Activated CD4-positive, CD25-positive, alpha-beta regulatory T cell treated with anti-CD3 and anti-CD28 coated beads, Interleukin-2, amount 50 U/mL, for 16 hours (primary cell): ENCODE results near the gene ACOXL.

Experiments
- DNase-seq: peaks from one replicate; pipeline ENCODE4 v3.0.0-alpha.2; 2020; ENCODE audit warnings: low read depth, low spot score

The ACOXL gene

DNA sequence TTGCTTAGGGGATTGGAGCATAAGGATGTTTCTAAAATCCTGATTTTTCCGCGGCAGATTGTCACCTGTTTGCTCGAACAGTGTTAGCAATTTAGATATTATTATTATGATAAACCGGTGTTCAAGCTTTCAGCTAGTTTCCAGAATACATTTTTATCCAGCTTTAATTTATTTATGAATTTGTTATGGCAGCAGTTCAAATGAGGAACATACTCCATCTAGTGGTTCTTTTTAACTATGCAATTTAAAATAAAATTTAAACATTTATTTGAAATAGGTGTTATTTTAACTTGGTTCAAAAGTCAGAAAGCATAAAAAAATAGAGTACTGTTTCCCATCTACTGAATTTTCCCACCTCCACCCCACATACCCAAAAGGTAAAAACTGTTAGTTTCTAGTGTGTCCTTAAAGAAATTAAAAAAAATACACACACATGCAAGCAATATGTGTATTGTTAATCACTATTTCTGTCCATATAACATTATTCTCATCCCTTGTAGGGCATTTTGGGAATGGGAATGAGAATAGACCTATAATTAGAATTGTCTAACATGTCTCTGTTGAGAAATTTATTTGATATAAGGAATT, 23.2 kb downstream of the ACOXL start:
- no peak for DNase-seq

GRCh38 chr2:110759411-110759810, 27.0 kb downstream of the ACOXL start:
- no peak for DNase-seq

- DNase-seq, result no peak
These were observed 32.6 kb downstream of the ACOXL start for GRCh38 chr2:110764931-110765330.

- no peak for DNase-seq
These were observed 33.9 kb downstream of the ACOXL start for GRCh38 chr2:110766291-110766690.

DNA sequence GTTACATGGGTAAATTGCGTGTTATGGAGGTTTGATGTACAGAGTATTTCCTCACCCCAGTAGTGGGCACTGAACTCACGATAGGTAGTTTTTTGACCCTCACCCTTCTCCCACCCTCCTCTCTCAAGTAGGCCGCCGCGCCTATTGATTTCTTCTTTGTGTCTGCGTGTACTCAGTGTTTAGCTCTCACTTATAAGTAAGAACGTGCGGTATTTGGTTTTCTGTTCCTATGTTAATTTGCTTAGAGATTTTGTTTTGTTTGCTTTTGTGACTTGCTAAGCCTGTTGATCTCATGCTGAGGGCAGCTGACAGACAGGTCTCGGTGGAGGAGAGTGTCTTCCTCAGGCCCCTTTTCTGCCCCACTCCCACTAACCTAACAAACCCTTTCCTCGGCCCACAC, 36.2 kb downstream of the ACOXL start:
- DNase-seq, result no peak

- DNase-seq, result no peak
These were observed 38.1 kb downstream of the ACOXL start for GRCh38 chr2:110770404-110770958.

DNA sequence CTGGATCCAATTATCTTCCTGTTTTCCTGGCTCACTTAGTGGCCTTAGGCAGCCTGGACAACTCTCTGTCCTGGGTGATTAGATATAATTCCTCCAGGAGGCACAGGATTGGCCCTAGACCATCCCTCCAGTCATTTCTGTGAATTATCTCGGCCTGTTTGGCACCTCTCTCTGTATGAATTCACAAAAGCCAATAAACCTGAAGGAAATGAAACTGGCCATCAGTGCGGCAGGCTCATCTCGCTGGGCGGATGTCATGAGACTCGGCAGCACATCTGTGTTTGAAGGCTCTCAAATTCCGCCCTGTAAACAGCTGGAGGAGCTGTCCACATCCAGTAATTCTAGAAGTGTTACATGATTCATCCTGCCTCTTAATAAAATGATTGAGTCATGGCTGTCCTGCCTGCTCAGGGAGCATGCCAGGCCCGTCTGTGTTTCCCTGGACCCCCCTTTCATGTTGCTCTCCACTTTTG, 38.6 kb downstream of the ACOXL start:
- DNase-seq, result no peak

GRCh38 chr2:110771547-110772382, 39.4 kb downstream of the ACOXL start:
- DNase-seq, result no peak

GRCh38 chr2:110772383-110772755, 40.0 kb downstream of the ACOXL start:
- no peak for DNase-seq

DNA sequence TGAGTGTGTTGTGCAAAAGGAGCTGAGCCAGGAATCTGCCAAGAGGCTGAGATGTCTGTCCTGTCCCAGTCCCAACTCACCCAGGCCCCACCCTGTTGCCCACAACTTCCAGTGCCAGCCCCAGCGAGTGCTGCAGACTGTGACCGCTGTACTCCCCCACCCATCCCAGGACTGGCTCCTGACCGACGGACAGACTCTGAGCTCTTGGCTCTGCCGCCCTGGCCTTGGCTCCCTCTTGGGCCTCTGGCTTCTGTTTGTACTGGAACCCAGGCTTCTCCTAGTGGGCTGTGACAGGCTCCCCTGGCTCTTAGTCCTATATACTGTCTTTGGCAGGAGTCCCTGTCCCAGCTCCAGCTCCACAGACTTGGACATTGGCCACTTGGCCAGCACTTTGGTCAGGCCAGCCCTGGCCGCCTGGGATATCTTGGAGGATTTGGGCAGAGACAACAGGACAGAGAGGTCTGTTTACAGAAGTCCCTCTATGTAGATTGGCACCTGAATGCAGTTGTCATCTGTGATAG, 41.1 kb downstream of the ACOXL start:
- no peak for DNase-seq

DNA sequence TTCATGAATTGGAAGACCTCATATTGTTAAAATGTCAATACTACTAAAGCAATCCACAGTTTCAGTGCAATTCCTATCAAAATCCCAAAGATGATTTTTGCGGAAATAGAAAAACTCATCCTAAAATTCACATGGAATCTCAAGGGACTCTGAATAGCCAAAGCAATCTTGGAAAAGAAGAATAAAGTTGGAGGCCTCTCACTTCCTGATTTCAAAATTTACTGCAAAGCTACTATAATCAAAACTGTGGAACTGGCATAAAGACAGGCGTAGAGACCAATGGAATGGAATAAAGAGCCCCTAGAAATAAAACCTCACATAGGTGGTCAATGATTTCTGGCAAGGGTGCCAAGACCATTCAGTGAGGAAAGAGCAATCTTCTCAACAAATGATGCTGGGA, 42.3 kb downstream of the ACOXL start:
- DNase-seq, result no peak

DNA sequence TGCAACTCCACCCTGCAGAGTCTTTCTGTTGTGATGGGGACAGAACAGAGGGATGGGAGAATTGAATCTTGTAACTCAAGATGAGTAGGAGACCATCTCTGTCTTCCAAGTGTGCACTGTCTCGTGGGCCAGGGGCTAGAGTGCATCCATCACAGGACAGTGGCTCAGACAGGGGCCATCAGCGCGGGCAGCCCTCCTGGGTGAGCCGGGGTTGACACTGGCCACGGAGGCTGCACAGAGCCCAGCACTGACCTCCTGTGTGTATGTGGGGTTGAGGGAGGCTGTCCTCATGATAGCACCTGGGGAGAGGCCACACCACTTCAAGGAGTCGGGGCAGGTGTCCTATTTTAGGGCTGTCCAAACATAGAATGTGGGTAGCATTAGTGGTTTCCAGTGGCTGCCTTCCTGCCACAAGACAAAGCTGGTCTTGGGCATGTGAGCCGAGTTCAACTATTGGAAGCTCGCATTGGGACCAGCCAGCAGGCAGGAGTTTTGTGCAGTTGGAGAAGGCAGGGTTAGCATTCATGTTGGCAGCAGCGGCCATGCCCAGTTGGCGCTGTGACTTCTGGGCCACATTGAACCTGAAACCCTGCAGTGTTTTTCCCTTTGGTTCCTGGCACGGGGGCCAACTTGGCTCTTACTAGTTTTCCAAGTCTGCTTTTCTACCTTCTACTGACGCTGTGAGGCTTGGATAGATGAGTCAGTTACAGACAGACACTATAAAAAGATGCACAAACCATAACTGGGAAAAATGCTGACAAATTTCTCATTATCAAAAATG, 45.3 kb downstream of the ACOXL start:
- DNase-seq, result no peak

GRCh38 chr2:110780461-110780860, 48.1 kb downstream of the ACOXL start:
- no peak for DNase-seq

GRCh38 chr2:110783196-110783873, 51.0 kb downstream of the ACOXL start:
- no peak for DNase-seq

DNA sequence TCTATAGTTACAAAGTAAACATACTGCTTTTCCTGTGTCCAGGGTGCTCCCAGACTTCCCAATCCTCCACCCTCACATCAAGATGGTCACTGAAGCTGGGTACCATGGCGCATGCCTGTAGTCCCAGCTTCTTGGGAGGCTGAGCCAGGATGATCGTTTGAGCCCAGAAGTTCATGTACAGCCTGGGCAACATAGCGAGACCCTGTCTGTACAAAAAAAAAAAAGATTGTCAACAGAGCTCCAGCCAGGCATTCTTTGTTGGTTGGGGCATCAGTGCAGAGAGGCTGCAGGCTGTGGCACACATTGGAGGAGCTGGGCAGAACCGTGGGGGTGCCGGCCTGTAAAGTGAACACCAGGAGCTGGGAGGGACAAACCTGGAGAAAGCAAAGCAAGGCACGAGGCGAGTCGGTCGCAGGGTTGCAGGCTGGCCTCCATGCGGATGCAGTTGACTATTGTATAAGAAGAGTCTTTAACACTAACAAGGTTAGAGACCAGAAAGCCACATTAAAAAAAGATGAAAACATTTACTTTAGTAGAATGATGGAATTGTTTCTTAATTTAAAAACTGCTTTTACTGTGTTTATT, 51.8 kb downstream of the ACOXL start:
- DNase-seq, result no peak

DNA sequence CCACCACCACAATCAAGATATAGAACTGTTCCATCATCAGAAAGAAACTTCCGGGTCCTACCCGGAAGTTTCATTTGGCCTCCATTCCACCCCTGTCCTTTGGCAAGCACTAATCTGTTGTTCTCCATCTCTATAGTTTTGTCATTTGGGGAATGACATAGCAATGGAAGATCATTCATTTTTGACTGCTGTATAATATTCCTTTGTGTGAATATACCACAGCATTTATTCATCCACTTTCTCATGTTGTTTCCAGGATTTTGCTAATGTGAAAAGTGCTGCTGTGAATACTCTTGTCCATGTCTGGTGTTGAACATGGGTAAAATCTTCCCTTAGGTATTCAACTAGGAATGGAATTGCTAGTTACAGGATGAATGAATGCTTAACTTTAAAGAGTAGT, 53.1 kb downstream of the ACOXL start:
- DNase-seq, result no peak

GRCh38 chr2:110788976-110789375, 56.6 kb downstream of the ACOXL start:
- DNase-seq, result no peak

- DNase-seq, result no peak
These were observed 57.3 kb downstream of the ACOXL start for GRCh38 chr2:110789706-110790105.

DNA sequence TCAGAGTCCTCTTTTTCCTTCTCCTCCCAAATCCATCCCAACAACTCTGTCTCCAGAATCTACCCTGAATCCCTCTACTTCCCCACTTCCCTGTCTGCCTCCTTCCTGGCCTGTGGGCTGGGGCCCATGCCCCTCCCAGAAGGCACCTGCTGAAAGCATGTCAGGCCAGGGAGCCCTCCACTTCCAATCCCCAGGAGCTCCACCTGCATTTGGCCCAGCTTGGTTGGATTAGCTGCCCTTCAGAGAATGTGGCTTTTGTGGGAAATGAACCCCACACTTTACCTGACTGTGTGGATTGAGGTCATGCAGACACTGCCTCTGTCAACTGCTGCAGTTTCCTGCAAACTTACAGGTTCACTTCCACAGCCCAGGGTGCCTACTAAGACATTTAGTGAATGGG, 58.5 kb downstream of the ACOXL start:
- DNase-seq, result no peak

- no peak for DNase-seq
These were observed 59.1 kb downstream of the ACOXL start for GRCh38 chr2:110791435-110791834.

- no peak for DNase-seq
These were observed 60.7 kb downstream of the ACOXL start for GRCh38 chr2:110793034-110793433.
